Neuronal stem cell (in vitro differentiated cells): Measurements from ENCODE around the gene JPH2.

Source experiments
- DNase-seq: peaks from one replicate; pipeline ENCODE4 v3.0.0-alpha.2; 2013; ENCODE audit warnings: low spot score
- H2AFZ ChIP-seq: one replicate; pipeline ENCODE4 v1.6.1; 2013; ENCODE audit warnings: mild to moderate bottlenecking, low read length, inconsistent platforms
- H2AK5ac ChIP-seq: 2 replicates; pipeline ENCODE4 v1.6.1; 2013; ENCODE audit warnings: low read depth, mild to moderate bottlenecking, inconsistent platforms, low read length, moderate library complexity, mixed read lengths
- H2BK120ac ChIP-seq: 2 replicates; pipeline ENCODE4 v1.6.1; 2013; ENCODE audit warnings: low read depth, mild to moderate bottlenecking, inconsistent platforms, low read length, moderate library complexity, mixed read lengths
- H2BK12ac ChIP-seq: one replicate; pipeline ENCODE4 v1.6.1; 2013; ENCODE audit warnings: low read length, inconsistent platforms
- H2BK15ac ChIP-seq: 2 replicates; pipeline ENCODE4 v1.6.1; 2013; ENCODE audit warnings: mild to moderate bottlenecking, low read length, inconsistent platforms, mixed read lengths
- H2BK5ac ChIP-seq: one replicate; pipeline ENCODE4 v1.6.1; 2013; ENCODE audit warnings: inconsistent platforms, mild to moderate bottlenecking, low read length, moderate library complexity
- H3K14ac ChIP-seq: one replicate; pipeline ENCODE4 v1.6.1; 2013; ENCODE audit warnings: low read length, inconsistent platforms
- H3K18ac ChIP-seq: 2 replicates; pipeline ENCODE4 v1.6.1; 2013; ENCODE audit warnings: low read length, inconsistent platforms
- H3K23ac ChIP-seq: 2 replicates; pipeline ENCODE4 v1.6.1; 2013; ENCODE audit warnings: low read depth, mild to moderate bottlenecking, mixed read lengths, low read length, inconsistent platforms; ENCODE audit not compliant: poor library complexity
- H3K27ac ChIP-seq: replicated peaks from 3 replicates; pipeline ENCODE4 v1.5.1; 2013; ENCODE audit warnings: low read length, inconsistent platforms
- H3K27me3 ChIP-seq, 3 experiments: 2 replicates each; pipeline ENCODE4 v1.6.1; 2013; ENCODE audit warnings: low read length in 3 of 3, mild to moderate bottlenecking in 2 of 3, inconsistent platforms in 1 of 3, low read depth in 1 of 3, mixed read lengths in 1 of 3, moderate library complexity in 1 of 3; ENCODE audit not compliant: control insufficient read depth in 3 of 3, insufficient read depth in 3 of 3
- H3K36me3 ChIP-seq, 2 donors: replicated peaks in 1 of 2; 2 replicates each; pipeline ENCODE4 v1.6.1; 2013; ENCODE audit warnings: low read length in 2 of 2; ENCODE audit not compliant: control insufficient read depth in 2 of 2, insufficient read depth in 2 of 2
- H3K4ac ChIP-seq: 2 replicates; pipeline ENCODE4 v1.6.1; 2013; ENCODE audit warnings: inconsistent platforms, mild to moderate bottlenecking, low read length, moderate library complexity
- H3K4me1 ChIP-seq, 2 donors: 1 replicate in 1 of 2; 2 replicates in 1 of 2; pipeline ENCODE4 v1.6.1; 2013; ENCODE audit warnings: low read length in 2 of 2, low read depth in 1 of 2; ENCODE audit not compliant: control insufficient read depth in 2 of 2, insufficient read depth in 1 of 2
- H3K4me2 ChIP-seq: one replicate; pipeline ENCODE4 v1.6.1; 2013; ENCODE audit warnings: mild to moderate bottlenecking, low read length, inconsistent platforms; ENCODE audit not compliant: insufficient read depth, poor library complexity, severe bottlenecking
- H3K4me3 ChIP-seq, 2 donors: 2 replicates each; pipeline ENCODE4 v1.5.1; 2013; ENCODE audit warnings: low read length in 2 of 2, mild to moderate bottlenecking in 2 of 2, inconsistent platforms in 1 of 2, moderate library complexity in 1 of 2
- H3K79me1 ChIP-seq: one replicate; pipeline ENCODE4 v1.6.1; 2013; ENCODE audit warnings: low read depth, mild to moderate bottlenecking, inconsistent platforms, low read length, moderate library complexity
- H3K9ac ChIP-seq: one replicate; pipeline ENCODE4 v1.6.1; 2013; ENCODE audit warnings: mild to moderate bottlenecking, low read depth, low read length, inconsistent platforms; ENCODE audit not compliant: poor library complexity
- H3K9me3 ChIP-seq, 2 donors: replicated peaks in 1 of 2; 2 replicates each; pipeline versions ENCODE3 to v1.6.1; 2013; ENCODE audit warnings: low read length in 2 of 2, mild to moderate bottlenecking in 2 of 2, inconsistent platforms in 1 of 2, low read depth in 1 of 2, mixed read lengths in 1 of 2, moderate library complexity in 1 of 2; ENCODE audit not compliant: control insufficient read depth in 2 of 2, insufficient read depth in 1 of 2
- H4K8ac ChIP-seq: one replicate; pipeline ENCODE4 v1.6.1; 2013; ENCODE audit warnings: low read depth, mild to moderate bottlenecking, inconsistent platforms, low read length, moderate library complexity
- H4K91ac ChIP-seq: one replicate; pipeline ENCODE4 v1.6.1; 2013; ENCODE audit warnings: low read length, low read depth, mild to moderate bottlenecking, inconsistent platforms; ENCODE audit not compliant: poor library complexity
- WGBS, 2 donors: extraction: QIAGEN DNeasy Blood & Tissue Kit; methylation state at CpG; one replicate each; pipeline ENCODE4 v1.1.7; 2013; ENCODE audit warnings: missing lambda C conversion rate in 2 of 2, mixed read lengths in 1 of 2; ENCODE audit not compliant: insufficient read length in 2 of 2, insufficient replicate concordance in 1 of 2; ENCODE audit errors: extremely low coverage in 2 of 2; 5-methylcytosine and 5-hydroxymethylcytosine counted together

The JPH2 gene

DNA sequence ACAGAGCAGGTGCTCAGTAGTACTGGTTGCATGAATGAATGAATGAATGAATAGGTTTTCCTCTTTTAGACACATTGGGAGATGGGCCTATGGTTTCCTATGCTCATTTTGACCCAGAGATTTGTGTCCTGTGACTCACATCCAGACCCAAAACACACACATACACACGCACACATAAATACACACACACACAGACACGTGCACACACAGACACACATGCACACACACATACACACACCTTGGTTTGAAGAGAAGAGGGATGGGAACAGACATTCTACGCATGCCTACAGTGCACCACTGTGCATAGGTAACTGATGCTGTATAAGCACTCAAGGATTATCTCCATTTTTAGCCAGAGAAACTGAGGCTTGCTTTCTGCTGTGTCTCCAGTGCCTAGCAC is 4.1 kb downstream of the JPH2 start:
- no peak overlapping the region for H3K4me2 ChIP-seq
- H2AK5ac ChIP-seq: no peak overlapping the region
- H3K79me1 ChIP-seq: no peaks in the 10 kb centered on the region
- H4K91ac ChIP-seq: no peak overlapping the region
- no peak overlapping the region for H3K23ac ChIP-seq
- no peak overlapping the region for H4K8ac ChIP-seq
- peaks cover 0 to under 1% of the 10 kb centered on the region in 2 donors for H3K9me3 ChIP-seq
- no peak overlapping the region for H2BK120ac ChIP-seq
- H3K18ac ChIP-seq: no peak overlapping the region
- no peak overlapping the region for H3K27ac ChIP-seq
- no peak overlapping the region for H2BK5ac ChIP-seq
- H3K14ac ChIP-seq: no peak overlapping the region
- peaks cover 19 to 20% of the 10 kb centered on the region in 2 donors for H3K4me1 ChIP-seq
- no CpG with 5 or more reads among the region's 3 CpGs for WGBS, 2 donors
- H3K36me3 ChIP-seq: no peaks in the 10 kb centered on the region
- H2AFZ ChIP-seq: no peak overlapping the region
- no peak overlapping the region for H2BK15ac ChIP-seq
- no peak for DNase-seq
- peaks cover 0 to 41% (median 0%) of the 10 kb centered on the region in 3 experiments for H3K27me3 ChIP-seq
- no peak overlapping the region for H3K9ac ChIP-seq
- H3K4ac ChIP-seq: no peak overlapping the region
- no peak overlapping the region for H2BK12ac ChIP-seq
- no peak overlapping the region for H3K4me3 ChIP-seq

DNA sequence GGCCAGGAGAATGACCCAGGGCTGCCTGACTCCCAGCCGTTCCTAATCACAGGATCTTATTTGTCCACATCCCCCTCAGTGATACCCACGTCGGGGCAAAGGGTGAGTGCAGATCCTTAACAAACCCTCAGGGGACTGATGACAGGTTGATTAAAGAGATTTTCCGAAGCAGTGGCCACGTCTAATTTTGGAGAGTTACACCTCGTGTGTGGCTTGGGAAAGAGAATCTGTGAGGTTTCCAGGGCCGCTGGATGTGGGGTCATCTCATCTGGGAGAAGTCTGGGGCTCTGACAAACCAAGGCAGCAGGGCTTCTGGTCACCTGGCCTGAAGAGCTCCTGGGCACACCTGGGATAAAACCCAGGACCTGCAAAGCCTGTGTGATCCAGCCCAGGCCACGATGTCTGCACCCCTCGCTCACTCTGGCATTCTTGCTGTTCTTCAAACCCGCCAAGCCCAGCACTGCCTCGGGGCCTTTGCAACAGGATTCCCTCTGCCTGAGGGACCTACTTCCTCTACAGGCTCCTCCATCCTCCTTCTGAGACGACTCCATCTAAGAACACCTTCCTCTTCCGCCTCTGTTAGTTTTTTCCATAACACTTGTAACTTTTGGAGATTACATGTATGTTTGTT is 4.7 kb downstream of the JPH2 start:
- no peak overlapping the region for H3K14ac ChIP-seq
- no peak overlapping the region for H3K23ac ChIP-seq
- no peak overlapping the region for H2BK5ac ChIP-seq
- no peak overlapping the region for H4K8ac ChIP-seq
- no peak overlapping the region for H2BK15ac ChIP-seq
- H2BK12ac ChIP-seq: no peak overlapping the region
- H3K18ac ChIP-seq: no peak overlapping the region
- no peak overlapping the region for H4K91ac ChIP-seq
- H2AK5ac ChIP-seq: no peak overlapping the region
- H3K79me1 ChIP-seq: no peaks in the 10 kb centered on the region
- WGBS, 2 donors: no CpG with 5 or more reads among the region's 13 CpGs
- no peak overlapping the region for H3K27ac ChIP-seq
- no peaks in the 10 kb centered on the region for H3K36me3 ChIP-seq
- H3K9me3 ChIP-seq: peaks cover 0 to 2% of the 10 kb centered on the region in 2 donors
- peaks cover 0 to 40% (median 0%) of the 10 kb centered on the region in 3 experiments for H3K27me3 ChIP-seq
- H3K4me3 ChIP-seq: no peak overlapping the region
- no peak overlapping the region for H3K4me2 ChIP-seq
- no peak overlapping the region for H3K4ac ChIP-seq
- no peak overlapping the region for H3K9ac ChIP-seq
- peaks cover 14 to 15% of the 10 kb centered on the region in 2 donors for H3K4me1 ChIP-seq
- H2BK120ac ChIP-seq: no peak overlapping the region
- DNase-seq: no peak
- no peak overlapping the region for H2AFZ ChIP-seq

DNA sequence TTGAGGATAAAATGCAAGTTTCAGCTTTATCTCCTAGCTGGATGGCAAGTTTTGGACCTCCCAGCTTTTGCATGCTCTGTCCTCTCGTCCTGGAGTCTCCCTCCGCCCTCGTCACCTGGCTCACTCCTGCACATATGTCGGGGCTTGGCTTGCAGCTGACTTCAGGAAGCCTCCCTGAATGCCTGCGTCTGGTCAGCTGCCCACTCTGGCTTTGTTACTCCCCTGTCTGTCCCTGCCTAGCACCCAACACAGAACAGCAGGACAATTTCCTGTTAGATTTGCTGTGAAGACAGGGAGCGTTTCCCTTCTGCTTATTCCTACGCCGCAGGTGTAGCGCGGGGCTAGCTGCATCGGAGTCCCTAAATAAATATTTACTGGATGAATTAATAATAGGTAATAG is 5.4 kb downstream of the JPH2 start:
- Histone ChIP-seq H2BK5ac (no peak overlapping the region), H3K36me3 (no peaks in the 10 kb centered on the region), H2BK15ac (no peak overlapping the region), H2AK5ac (no peak overlapping the region), H3K14ac (no peak overlapping the region), H3K4me1 (peaks cover 12 to 13% of the 10 kb centered on the region in 2 donors), H3K18ac (no peak overlapping the region), H3K79me1 (no peaks in the 10 kb centered on the region), H4K8ac (no peak overlapping the region), H3K27ac (no peak overlapping the region), H3K27me3 (peaks cover 0 to 34% (median 0%) of the 10 kb centered on the region in 3 experiments), H3K4ac (no peak overlapping the region), H2BK120ac (no peak overlapping the region), H2AFZ (no peak overlapping the region), H3K9me3 (peaks cover 0 to 2% of the 10 kb centered on the region in 2 donors), H2BK12ac (no peak overlapping the region), H3K4me3 (no peak overlapping the region), H3K23ac (no peak overlapping the region), H3K4me2 (no peak overlapping the region), H4K91ac (no peak overlapping the region), H3K9ac (no peak overlapping the region)
- no CpG with 5 or more reads among the region's 11 CpGs for WGBS, 2 donors
- DNase-seq: no peak

GRCh38 chr20:44180814-44181213 is 6.2 kb downstream of the JPH2 start:
- H3K27ac ChIP-seq: peak overlapping the region; percentile 24
- peak overlapping the region; percentile 16 for H2AFZ ChIP-seq
- peak; percentile 5 for DNase-seq

More at GRCh38 chr20:44180814-44181213, 6.2 kb downstream of the JPH2 start:
- no CpG with 5 or more reads among the region's 9 CpGs for WGBS, 2 donors
- Histone ChIP-seq H4K91ac (no peak overlapping the region), H3K14ac (no peak overlapping the region), H3K27me3 (peaks cover 0 to 30% (median 0%) of the 10 kb centered on the region in 3 experiments), H2AK5ac (no peak overlapping the region), H2BK5ac (no peak overlapping the region), H3K18ac (peak overlapping the region; percentile 29), H2BK15ac (no peak overlapping the region), H3K4me1 (peaks cover 11 to 12% of the 10 kb centered on the region in 2 donors), H3K4me3 (no peak overlapping the region), H3K79me1 (no peaks in the 10 kb centered on the region), H2BK120ac (no peak overlapping the region), H3K4me2 (no peak overlapping the region), H3K9ac (no peak overlapping the region), H3K36me3 (no peaks in the 10 kb centered on the region), H4K8ac (no peak overlapping the region), H3K9me3 (peaks cover 0 to 2% of the 10 kb centered on the region in 2 donors), H3K4ac (no peak overlapping the region), H3K23ac (no peak overlapping the region), H2BK12ac (no peak overlapping the region)
